Measurements from ENCODE around the gene WDR41. TPM values are rescaled to one million over a fixed set of nuclear protein-coding genes. Genes with fewer than 3 reads are reported as not detected.

Gene WDR41
- total RNA-seq, 1 donor = 81.3 TPM

DNA sequence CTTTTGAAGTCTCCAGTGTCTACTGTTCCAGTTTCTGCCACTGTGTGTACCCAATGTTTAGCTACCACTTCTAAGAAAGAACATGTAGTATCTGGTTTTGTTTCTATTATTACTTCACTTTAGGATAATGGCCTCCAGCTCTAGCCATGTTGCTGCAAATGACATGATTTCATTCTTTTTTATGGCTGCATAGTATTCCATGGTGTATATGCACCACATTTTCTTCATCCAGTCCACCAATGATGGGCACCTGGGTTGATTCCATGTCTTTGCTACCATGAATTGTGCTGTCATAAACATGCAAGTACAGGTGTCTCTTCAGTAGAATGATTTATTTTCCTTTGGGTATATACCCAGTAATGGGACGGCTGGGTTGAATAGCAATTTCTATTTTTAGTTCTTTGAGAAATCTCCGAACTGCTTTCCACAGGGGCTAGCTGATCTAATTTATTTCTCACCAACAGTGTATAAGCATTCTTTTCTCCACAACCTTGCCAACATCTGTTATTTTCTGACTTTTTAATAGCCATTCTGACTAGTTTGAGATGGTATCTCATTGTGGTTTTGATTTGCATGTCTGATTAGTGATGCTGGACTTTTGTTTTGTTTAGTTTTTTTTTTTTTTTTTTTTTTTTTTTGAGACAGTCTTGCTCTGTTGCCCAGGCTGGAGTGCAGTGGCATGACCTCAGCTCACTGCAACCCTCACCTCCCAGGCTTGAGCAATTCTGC lies 68.9 kb downstream of the WDR41 start:
- DNase-seq (ENCODE audit: low read depth) = no peak
- H3K4me3 ChIP-seq (ENCODE audit: low read depth, low read length) = no peak overlapping the region
- TF ChIP-seq, protein P1, sequence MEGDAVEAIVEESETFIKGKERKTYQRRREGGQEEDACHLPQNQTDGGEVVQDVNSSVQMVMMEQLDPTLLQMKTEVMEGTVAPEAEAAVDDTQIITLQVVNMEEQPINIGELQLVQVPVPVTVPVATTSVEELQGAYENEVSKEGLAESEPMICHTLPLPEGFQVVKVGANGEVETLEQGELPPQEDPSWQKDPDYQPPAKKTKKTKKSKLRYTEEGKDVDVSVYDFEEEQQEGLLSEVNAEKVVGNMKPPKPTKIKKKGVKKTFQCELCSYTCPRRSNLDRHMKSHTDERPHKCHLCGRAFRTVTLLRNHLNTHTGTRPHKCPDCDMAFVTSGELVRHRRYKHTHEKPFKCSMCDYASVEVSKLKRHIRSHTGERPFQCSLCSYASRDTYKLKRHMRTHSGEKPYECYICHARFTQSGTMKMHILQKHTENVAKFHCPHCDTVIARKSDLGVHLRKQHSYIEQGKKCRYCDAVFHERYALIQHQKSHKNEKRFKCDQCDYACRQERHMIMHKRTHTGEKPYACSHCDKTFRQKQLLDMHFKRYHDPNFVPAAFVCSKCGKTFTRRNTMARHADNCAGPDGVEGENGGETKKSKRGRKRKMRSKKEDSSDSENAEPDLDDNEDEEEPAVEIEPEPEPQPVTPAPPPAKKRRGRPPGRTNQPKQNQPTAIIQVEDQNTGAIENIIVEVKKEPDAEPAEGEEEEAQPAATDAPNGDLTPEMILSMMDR (IDR thresholded peaks at IDR 0.05; ENCODE audit: insufficient read depth, low read length) = no peak

DNA sequence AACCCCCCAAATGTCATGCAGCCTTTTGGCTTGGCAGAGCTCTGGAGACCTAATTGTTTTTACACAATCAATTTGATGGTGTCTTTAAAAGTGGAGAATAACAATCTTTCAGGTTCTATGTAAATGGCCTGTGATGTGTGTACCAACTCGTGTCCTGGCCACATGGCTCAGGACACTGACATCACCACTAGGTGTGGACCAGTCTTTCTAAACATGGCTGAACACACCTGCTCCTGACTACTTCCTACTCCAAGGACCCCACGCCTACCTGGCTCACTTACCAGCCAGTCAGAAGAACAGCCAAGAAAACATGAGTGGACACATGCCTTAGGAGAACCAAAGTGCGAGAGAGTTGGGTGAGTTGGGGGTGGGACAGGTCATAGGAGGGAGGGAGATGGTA lies 71.2 kb downstream of the WDR41 start:
- TF ChIP-seq, protein P1 (IDR thresholded peaks at IDR 0.05; ENCODE audit: insufficient read depth, low read length) = no peak
- H3K4me3 ChIP-seq (ENCODE audit: low read depth, low read length) = no peak overlapping the region
- no peak for DNase-seq (ENCODE audit: low read depth)

DNA sequence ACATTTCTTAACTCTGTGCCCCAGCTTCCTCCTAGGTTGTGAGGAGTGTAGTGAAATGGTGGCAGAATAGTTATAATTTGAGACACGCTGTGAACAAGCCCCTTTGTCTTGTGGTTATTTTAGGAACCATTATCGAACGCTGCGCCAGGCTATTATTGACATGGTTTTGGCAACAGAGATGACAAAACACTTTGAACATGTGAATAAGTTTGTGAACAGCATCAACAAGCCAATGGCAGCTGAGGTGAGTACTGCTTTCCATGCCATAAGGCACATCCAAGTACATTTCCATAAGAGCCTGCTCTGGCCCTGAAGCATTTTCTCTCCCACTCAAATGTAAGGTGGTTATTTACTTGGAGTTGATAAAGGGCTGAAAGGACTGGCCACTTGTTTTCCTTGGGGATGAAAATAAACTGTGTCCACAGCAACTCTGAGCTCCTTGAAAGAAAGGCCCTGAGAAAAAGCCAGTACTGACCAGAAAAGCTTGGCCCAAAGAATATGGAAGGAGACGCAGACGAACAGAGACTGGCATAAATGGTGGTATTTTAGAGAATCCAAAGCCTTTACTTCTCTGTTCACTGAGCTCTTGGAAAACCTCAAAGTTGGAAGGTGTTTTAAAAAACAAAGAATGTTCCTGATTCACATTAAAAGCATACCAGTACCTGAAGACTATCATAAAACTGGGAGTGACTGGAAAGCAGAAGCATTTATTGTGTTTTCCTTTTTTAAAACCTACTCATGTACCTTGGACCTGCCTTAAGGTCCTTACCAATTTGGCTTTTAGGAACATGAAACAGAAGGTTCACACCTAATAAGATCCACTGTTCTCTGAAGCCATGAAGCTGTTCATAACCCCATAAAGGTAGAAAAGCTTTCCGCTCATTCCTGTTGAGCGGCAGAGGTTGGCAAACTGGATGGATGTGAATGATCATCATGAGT lies 72.2 kb downstream of the WDR41 start:
- TF ChIP-seq, protein P1 (IDR thresholded peaks at IDR 0.05; ENCODE audit: insufficient read depth, low read length) = no peak
- DNase-seq (ENCODE audit: low read depth) = no peak
- H3K4me3 ChIP-seq (ENCODE audit: low read depth, low read length) = no peak overlapping the region

DNA sequence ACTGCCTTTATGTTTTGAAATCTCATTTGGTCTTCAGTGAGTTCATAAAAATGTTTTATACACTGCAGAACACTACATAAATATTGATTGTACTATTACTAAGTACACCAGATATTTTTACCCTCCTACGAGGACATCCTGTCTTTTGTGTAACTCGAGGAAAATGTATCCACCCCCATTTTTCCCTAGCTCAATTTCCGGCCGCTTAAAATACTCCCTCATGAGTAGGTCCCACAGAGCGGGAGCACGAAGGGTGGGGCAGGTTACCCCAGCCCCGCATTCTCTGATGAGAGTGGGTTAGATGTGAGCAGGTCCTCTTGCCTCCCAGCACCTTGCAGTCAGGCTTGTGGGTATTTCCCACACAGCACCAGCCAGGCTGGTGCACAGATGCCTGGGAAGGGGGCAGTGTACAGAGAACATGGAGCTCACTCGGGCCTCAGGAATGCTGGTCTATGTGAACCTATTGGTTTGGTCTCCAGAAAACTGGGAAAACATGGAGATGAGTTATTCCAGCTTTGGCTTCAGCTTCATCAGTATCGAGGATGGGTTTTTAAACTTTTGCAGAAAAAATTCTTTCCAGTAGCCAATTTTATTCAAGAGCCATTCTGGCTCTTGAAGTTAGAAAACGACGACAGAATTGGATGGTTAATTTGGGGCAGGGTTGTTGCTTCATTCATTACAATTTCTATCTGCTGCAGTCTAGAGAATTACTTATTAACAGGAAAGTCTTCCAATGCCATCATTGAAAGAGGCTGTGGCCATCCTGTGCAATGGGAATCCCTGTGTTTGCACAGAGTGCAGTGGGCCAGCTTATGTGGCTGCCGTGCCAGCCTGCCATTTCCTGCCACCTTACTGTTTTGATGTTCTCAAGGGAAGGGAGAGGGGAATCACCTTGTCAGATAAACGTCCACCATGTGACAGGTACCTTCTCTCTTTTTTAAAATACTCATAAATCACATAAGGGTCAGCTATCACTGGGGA lies 73.2 kb downstream of the WDR41 start:
- no peak for DNase-seq (ENCODE audit: low read depth)
- H3K4me3 ChIP-seq (ENCODE audit: low read depth, low read length) = no peak overlapping the region
- TF ChIP-seq, protein P1 (IDR thresholded peaks at IDR 0.05; ENCODE audit: insufficient read depth, low read length) = no peak

DNA sequence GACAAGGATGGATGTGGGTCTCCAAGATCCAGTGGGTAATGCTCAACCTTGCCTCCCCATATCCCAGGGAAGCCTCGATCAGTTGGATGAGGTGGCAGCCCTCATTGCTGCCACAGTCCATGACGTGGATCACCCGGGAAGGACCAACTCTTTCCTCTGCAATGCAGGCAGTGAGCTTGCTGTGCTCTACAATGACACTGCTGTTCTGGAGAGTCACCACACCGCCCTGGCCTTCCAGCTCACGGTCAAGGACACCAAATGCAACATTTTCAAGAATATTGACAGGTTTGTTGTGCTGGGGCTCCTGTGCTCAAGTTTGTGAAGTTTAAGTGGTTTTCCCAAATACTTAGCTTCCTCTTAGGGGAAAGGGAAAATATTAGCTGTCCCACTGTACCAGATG lies 74.0 kb downstream of the WDR41 start:
- no peak for DNase-seq (ENCODE audit: low read depth)
- no peak overlapping the region for H3K4me3 ChIP-seq (ENCODE audit: low read depth, low read length)
- TF ChIP-seq, protein P1 (IDR thresholded peaks at IDR 0.05; ENCODE audit: insufficient read depth, low read length) = no peak

DNA sequence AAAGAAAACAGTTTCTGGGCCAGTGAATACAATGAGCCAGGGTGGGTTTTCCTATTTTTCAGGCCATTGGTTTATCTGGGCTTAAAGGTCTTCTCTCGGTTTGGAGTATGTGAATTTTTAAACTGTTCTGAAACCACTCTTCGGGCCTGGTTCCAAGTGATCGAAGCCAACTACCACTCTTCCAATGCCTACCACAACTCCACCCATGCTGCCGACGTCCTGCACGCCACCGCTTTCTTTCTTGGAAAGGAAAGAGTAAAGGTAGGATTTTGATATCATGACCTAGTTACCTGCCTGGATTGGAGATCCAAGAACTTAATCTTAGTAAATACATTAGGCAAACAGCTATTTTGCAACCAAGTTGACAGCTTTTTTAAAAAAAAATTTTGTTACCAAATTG lies 79.1 kb downstream of the WDR41 start:
- H3K4me3 ChIP-seq (ENCODE audit: low read depth, low read length) = no peak overlapping the region
- TF ChIP-seq, protein P1 (IDR thresholded peaks at IDR 0.05; ENCODE audit: insufficient read depth, low read length) = no peak
- no peak for DNase-seq (ENCODE audit: low read depth)

All from fibroblast of the aortic adventitia (primary cell).